Measurements from ENCODE around the gene CPHXL. TPM values are rescaled to one million over a fixed set of nuclear protein-coding genes. Genes with fewer than 3 reads are reported as not detected.
A peak's percentile ranks its signal among the peaks of the same experiment; 100 is the strongest.

The CPHXL gene
- total RNA-seq (not detected), polyA plus RNA-seq (not detected)
- long read RNA-seq, donor 1, result 0 reads
- long read RNA-seq, donor 2, result 0 reads

- Histone ChIP-seq H3K9me3 (peaks cover 0 to 8% (median 0%) of the 10 kb centered on the region in 8 donors), H3K36me3 (no peaks in the 10 kb centered on the region), H3K27ac (no peak within 1 kb of the TSS), H3K4me3 (no peak within 1 kb of the TSS), H3K27me3 (replicated peaks in 1 of 7) (no peaks in the 10 kb centered on the region), H3K4me1 (no peaks in the 10 kb centered on the region)
- TF ChIP-seq POLR2A (IDR thresholded peaks at IDR 0.05), result no peak
- TF ChIP-seq, protein P1, sequence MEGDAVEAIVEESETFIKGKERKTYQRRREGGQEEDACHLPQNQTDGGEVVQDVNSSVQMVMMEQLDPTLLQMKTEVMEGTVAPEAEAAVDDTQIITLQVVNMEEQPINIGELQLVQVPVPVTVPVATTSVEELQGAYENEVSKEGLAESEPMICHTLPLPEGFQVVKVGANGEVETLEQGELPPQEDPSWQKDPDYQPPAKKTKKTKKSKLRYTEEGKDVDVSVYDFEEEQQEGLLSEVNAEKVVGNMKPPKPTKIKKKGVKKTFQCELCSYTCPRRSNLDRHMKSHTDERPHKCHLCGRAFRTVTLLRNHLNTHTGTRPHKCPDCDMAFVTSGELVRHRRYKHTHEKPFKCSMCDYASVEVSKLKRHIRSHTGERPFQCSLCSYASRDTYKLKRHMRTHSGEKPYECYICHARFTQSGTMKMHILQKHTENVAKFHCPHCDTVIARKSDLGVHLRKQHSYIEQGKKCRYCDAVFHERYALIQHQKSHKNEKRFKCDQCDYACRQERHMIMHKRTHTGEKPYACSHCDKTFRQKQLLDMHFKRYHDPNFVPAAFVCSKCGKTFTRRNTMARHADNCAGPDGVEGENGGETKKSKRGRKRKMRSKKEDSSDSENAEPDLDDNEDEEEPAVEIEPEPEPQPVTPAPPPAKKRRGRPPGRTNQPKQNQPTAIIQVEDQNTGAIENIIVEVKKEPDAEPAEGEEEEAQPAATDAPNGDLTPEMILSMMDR (IDR thresholded peaks at IDR 0.05 in 8 of 11, conservative IDR thresholded peaks at IDR 0.05 in 3 of 11), result no peak
- no peak for TF ChIP-seq POLR2AphosphoS5 (IDR thresholded peaks at IDR 0.05)
- intact Hi-C loops (cut with DNase I; ENCODE audit: low total_unique reads), result no loop called here
- 85 to 98% (median 93%) methylated on average over 5 of the region's 5 CpGs for WGBS, 5 donors
- no peak for DNase-seq
Measured at GRCh38 chr16:75726390-75726789, at the start of gene CPHXL. TSS of gene CPHXL (minus strand) at chr16:75726490. CDS start at chr16:75726442, 48 bp downstream.

GRCh38 chr16:75774197-75774596, 47.9 kb upstream of the CPHXL start:
- Histone ChIP-seq H3K4me1 (no peaks in the 10 kb centered on the region), H3K9me3 (peaks cover 0 to 10% (median 0%) of the 10 kb centered on the region in 8 donors), H3K27ac (no peak overlapping the region), H3K27me3 (replicated peaks in 1 of 7) (peaks cover 0 to 14% (median 0%) of the 10 kb centered on the region in 7 donors), H3K36me3 (no peaks in the 10 kb centered on the region), H3K4me3 (no peak overlapping the region)
- intact Hi-C loops (cut with DNase I; ENCODE audit: low total_unique reads), result no loop called here
- TF ChIP-seq POLR2A (IDR thresholded peaks at IDR 0.05) (no peak), POLR2AphosphoS5 (IDR thresholded peaks at IDR 0.05) (no peak)
- TF ChIP-seq, protein P1 (IDR thresholded peaks at IDR 0.05 in 8 of 11, conservative IDR thresholded peaks at IDR 0.05 in 3 of 11), result no peak
- 47 to 72% (median 53%) methylated on average over 1 of the region's 1 CpG for WGBS, 5 donors
- DNase-seq, result no peak

DNA sequence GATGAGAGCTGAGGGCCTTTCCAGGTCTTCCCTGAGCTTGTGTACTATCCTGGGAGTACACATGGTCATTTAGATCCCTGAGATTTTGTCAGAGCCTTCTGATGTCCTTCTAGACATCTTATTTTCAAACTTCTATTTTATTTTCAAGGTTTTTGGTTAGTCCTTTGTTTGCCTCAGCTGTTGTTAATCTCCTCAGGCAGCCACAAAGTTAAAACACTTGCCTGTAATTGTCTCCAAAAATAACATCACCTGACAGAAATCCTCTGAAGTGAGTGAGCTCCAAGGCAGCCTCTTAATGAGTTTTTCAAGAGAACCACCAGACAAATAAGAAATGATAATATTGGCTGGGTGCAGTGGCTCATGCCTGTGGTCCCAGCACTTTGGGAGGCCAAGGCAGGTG, 43.8 kb upstream of the CPHXL start:
- Histone ChIP-seq H3K27me3 (replicated peaks in 1 of 7) (peaks cover 0 to 12% (median 0%) of the 10 kb centered on the region in 7 donors), H3K27ac (no peak overlapping the region), H3K4me1 (no peaks in the 10 kb centered on the region), H3K9me3 (peaks cover 0 to 10% (median 0%) of the 10 kb centered on the region in 8 donors), H3K36me3 (no peaks in the 10 kb centered on the region), H3K4me3 (no peak overlapping the region)
- intact Hi-C loops (cut with DNase I; ENCODE audit: low total_unique reads), result no loop called here
- TF ChIP-seq POLR2AphosphoS5 (IDR thresholded peaks at IDR 0.05), result no peak
- no peak for TF ChIP-seq POLR2A (IDR thresholded peaks at IDR 0.05)
- TF ChIP-seq, protein P1 (IDR thresholded peaks at IDR 0.05 in 8 of 11, conservative IDR thresholded peaks at IDR 0.05 in 3 of 11), result no peak
- no peak for DNase-seq

DNA sequence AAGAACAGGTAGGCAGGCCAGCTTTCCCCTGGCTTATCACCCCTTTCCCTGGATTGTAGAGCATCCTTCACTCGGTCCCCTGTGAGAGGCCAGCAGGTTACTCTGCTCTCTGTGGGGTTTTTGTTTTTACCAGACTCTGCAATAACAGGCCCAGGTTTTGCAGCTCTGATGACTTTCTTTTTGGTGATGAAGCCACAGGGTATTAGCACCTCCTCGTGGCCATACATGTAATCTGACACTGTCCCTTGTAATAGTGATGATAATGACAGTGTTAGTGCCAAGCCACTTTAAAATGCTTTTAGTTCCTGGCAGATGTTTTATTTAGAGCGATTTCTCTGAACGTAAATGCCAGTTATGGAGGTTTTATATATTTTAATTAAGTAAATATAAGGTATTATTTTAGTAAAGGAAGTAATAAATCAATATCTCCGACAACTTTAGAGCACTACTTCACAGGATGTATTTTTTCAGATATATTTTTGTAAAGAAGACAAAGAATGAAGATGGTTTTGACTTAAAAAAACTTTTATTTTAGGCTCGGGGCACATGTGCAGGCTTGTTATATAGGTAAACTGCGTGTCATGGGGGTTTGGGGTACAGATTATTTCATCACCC, 38.0 kb upstream of the CPHXL start:
- H3K27me3 ChIP-seq (replicated peaks in 1 of 7), result no peaks in the 10 kb centered on the region
- intact Hi-C loops (cut with DNase I; ENCODE audit: low total_unique reads), result loop anchor here (10.0 kb wide), 1 partner anchor 359 kb away; no protein-coding TSS in a partner anchor
- WGBS, 5 donors, result 21 to 26% (median 22%) methylated on average over 7 of the region's 7 CpGs
- TF ChIP-seq POLR2A (IDR thresholded peaks at IDR 0.05) (no peak), POLR2AphosphoS5 (IDR thresholded peaks at IDR 0.05) (no peak)
- TF ChIP-seq, protein P1 (IDR thresholded peaks at IDR 0.05 in 8 of 11, conservative IDR thresholded peaks at IDR 0.05 in 3 of 11), result peak; percentile 63 to 89 (median 76)
- DNase-seq, result no peak
- H3K4me1 ChIP-seq, result peaks cover 0 to 19% (median 2%) of the 10 kb centered on the region in 6 donors
- H3K36me3 ChIP-seq, result no peaks in the 10 kb centered on the region
- no peaks in the 10 kb centered on the region for H3K9me3 ChIP-seq
- H3K4me3 ChIP-seq, result no peak overlapping the region
- H3K27ac ChIP-seq, result no peak overlapping the region

Data from spleen (tissue), 13 donors.